Activated T-cell treated with anti-CD3 and anti-CD28 coated beads for 48 hours (primary cell): ENCODE measurements around the gene USP47.

Experiments used
- DNase-seq: peaks from one replicate; pipeline ENCODE4 v3.0.0-alpha.2; 2020; ENCODE audit warnings: low read depth

Gene USP47

GRCh38 chr11:11967669-11968510 is 126.1 kb downstream of the USP47 start:
- DNase-seq = no peak

- no peak for DNase-seq
Observed at GRCh38 chr11:11968511-11969280, 126.9 kb downstream of the USP47 start.

GRCh38 chr11:11969380-11970215 is 127.8 kb downstream of the USP47 start:
- DNase-seq = no peak

DNA sequence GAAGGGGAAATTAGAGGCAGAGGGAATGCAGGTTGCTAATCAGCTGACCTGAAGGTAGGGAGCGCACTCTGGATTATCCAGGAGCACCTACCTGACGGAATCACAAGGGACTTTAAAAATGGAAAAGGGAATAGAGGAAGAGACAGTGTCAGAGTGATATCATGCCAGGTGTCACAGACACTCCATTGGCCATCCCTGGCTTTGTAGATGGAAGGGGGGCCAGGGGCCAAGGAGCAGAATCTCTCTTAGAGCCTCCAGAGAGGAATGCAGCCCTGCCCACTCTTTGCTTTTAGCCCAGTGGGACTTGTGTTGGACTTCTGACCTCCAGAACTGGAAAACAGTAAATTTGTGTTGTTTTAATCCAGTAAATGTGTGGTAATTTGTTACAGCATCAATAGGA is 128.8 kb downstream of the USP47 start:
- DNase-seq = no peak

GRCh38 chr11:11971906-11972547 is 130.3 kb downstream of the USP47 start:
- DNase-seq = no peak

GRCh38 chr11:11972730-11973341 is 131.1 kb downstream of the USP47 start:
- DNase-seq = no peak

GRCh38 chr11:11973361-11973800 is 131.6 kb downstream of the USP47 start:
- no peak for DNase-seq

DNA sequence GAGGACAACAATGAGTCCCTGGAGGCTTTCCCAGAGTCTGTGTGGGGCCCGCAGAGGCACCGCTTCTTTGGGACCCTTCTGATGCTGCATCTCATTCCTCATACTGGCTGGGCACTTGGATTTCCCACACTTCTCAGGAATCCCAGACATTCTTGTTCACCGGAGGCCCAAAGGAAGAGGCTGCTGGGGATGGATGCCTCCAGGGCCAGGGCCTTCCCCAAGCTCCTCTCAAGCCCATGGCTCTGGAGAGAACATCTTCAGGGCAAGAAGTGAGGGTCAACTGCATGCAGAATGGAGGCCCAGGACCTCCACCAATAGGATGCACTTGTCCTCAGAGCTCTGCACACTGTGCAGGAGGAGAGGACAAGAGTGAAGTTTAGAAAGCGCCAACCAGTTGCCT is 132.1 kb downstream of the USP47 start:
- no peak for DNase-seq

- DNase-seq = no peak
Observed at GRCh38 chr11:11975201-11976092, 133.7 kb downstream of the USP47 start.

DNA sequence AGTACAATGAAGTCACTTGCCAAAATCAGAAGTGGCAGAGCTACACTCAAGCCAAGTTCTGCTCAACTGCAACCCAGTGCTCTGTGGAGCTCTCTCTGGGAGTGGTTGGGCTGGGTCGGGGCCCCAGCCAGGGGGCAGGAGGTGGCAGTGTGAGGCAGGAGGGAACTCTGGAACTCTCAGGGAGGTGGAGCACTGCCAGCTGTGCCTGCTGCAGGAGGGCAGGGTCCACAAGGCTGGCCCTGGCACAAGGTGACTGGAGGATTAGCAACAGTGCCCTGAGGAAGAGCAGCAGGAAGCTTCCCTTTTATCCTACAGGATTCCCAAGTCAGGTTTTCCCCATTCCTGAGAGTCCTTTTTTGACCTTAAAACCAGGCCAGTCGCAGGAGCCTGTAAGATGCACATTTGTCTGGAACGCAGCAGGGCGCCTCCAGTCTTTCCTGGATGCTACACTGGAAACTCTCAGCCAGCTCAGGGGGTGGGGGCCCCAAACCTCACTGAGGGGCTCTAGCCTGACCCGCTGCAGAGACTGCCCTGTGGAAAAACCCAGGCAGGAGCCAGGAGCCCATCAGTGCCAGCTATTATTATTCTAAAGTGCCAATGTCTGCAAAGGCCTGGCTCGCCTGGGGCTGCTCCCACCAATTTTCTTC is 134.8 kb downstream of the USP47 start:
- no peak for DNase-seq

- no peak for DNase-seq
Observed at GRCh38 chr11:11977206-11977938, 135.6 kb downstream of the USP47 start.

GRCh38 chr11:11978098-11978637 is 136.4 kb downstream of the USP47 start:
- no peak for DNase-seq

- DNase-seq = no peak
Observed at GRCh38 chr11:11978792-11979487, 137.2 kb downstream of the USP47 start.

- DNase-seq = no peak
Observed at GRCh38 chr11:11979488-11980117, 137.8 kb downstream of the USP47 start.

DNA sequence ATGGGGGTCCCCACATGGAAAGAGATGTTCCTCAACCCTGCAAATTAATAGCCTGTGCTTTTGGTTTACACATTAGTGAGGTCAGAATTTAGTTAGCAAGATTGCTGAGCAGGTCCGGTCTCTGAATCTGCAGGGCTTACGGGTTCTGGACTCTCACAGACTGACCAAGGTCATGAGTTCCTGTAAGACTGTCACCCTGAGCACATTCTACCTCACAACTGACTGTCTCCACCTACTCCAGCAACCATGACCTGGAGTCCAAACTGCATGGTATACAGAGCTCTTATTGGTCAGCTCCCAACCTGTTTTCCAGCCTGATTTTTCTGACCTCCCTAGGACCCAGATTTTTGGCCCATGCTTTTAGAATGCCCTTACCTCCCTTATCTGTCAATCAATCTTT is 138.4 kb downstream of the USP47 start:
- no peak for DNase-seq

- DNase-seq = no peak
Observed at GRCh38 chr11:11980841-11981308, 139.1 kb downstream of the USP47 start.

- DNase-seq = no peak
Observed at GRCh38 chr11:11981364-11981763, 139.6 kb downstream of the USP47 start.

DNA sequence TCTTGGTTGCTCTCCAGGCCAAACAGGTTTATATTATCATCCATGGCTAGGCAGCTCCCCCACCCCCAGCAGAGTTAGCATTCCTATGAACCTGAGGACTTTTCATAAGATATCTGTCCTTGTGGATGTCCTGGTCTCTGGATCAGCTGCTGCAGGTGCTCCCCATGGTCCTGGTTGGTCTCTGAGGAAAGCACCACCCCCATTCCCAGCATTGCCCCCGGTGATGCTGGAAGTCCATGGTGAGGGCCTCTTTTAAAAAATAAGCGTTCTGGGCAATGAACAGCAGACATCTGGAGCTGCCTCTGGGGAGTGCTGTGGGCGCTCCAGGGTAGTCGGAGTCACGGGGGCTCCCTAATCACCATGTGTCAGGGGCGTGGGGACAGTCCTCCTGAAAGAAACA is 140.1 kb downstream of the USP47 start:
- DNase-seq = no peak
